Measurements from ENCODE around the gene TUBA4B. TPM values are rescaled to one million over a fixed set of nuclear protein-coding genes. Genes with fewer than 3 reads are reported as not detected.

TUBA4B gene
- total RNA-seq, 2 experiments from 2014 or later, result not detected

GRCh38 chr2:219290381-219291171, 37.5 kb downstream of the TUBA4B start:
- intact Hi-C loops (cut with micrococcal nuclease; ENCODE audit: unreplicated experiment), result no loop called here
- no peaks in the 10 kb centered on the region for H3K9me3 ChIP-seq (ENCODE audit: low read length)
- no peaks in the 10 kb centered on the region for H3K79me2 ChIP-seq (ENCODE audit: insufficient read depth, low read depth, low read length)
- H3K9me2 ChIP-seq (ENCODE audit: insufficient read depth, low read length), result no peaks in the 10 kb centered on the region
- peaks cover 15% of the 10 kb centered on the region for H3K4me1 ChIP-seq (ENCODE audit: insufficient read depth, low read length, poor library complexity, severe bottlenecking)
- no peak overlapping the region for H2AFZ ChIP-seq (ENCODE audit: low read length)
- ChIA-PET CTCF (ENCODE audit: unreplicated experiment) (no interaction called here), POLR2A (interaction anchor here (0.6 to 1.3 kb wide), 2 partner anchors 10 to 615 kb away, joined by 4 to 5 read pairs; no protein-coding TSS in a partner anchor)
- H3K4me3 ChIP-seq (ENCODE audit: low read depth, low read length, poor library complexity, severe bottlenecking), result no peak overlapping the region
- no TSS peak for BruUV-seq (replicated peaks)
- no peaks in the 10 kb centered on the region for H4K20me1 ChIP-seq (ENCODE audit: insufficient read depth, low read length)
- H3K27ac ChIP-seq (ENCODE audit: low read depth, low read length, poor library complexity, severe bottlenecking), result no peak overlapping the region
- peaks cover 2% of the 10 kb centered on the region; the same call in 1 of the 2 replicates for H3K36me3 ChIP-seq (ENCODE audit: insufficient read depth, low read length)
- no peak overlapping the region for H3K4me2 ChIP-seq (ENCODE audit: low read length)
- TF ChIP-seq EZH2phosphoT487 (IDR thresholded peaks at IDR 0.05; ENCODE audit: borderline replicate concordance, low read depth, low read length) (no peak), CTCF (conservative IDR thresholded peaks at IDR 0.05; ENCODE audit: low read length) (no peak)
- DNase-seq (ENCODE audit: low spot score), result no peak

- POLR2A ChIA-PET, result interaction anchor here (0.8 to 1.3 kb wide), 3 partner anchors 11 to 85 kb away, joined by 3 to 5 read pairs (median 4); partner anchors contain the start of genes DNAJB2 and ZFAND2B
- TF ChIP-seq CTCF (conservative IDR thresholded peaks at IDR 0.05; ENCODE audit: low read length), result no peak
- no peak for TF ChIP-seq EZH2phosphoT487 (IDR thresholded peaks at IDR 0.05; ENCODE audit: borderline replicate concordance, low read depth, low read length)
- no peak for DNase-seq (ENCODE audit: low spot score)
- no peaks in the 10 kb centered on the region for H3K9me2 ChIP-seq (ENCODE audit: insufficient read depth, low read length)
- no peaks in the 10 kb centered on the region for H4K20me1 ChIP-seq (ENCODE audit: insufficient read depth, low read length)
- no peak overlapping the region for H3K4me2 ChIP-seq (ENCODE audit: low read length)
- CTCF ChIA-PET (ENCODE audit: unreplicated experiment), result interaction anchor here (1.2 to 1.5 kb wide), 2 partner anchors 15 to 37 kb away, joined by 3 to 4 read pairs; no protein-coding TSS in a partner anchor
- H3K4me1 ChIP-seq (ENCODE audit: insufficient read depth, low read length, poor library complexity, severe bottlenecking), result peaks cover 16% of the 10 kb centered on the region
- H3K9me3 ChIP-seq (ENCODE audit: low read length), result no peaks in the 10 kb centered on the region
- no TSS peak for BruUV-seq (replicated peaks)
- no peaks in the 10 kb centered on the region for H3K36me3 ChIP-seq (ENCODE audit: insufficient read depth, low read length)
- H3K27ac ChIP-seq (ENCODE audit: low read depth, low read length, poor library complexity, severe bottlenecking), result no peak overlapping the region
- intact Hi-C loops (cut with micrococcal nuclease; ENCODE audit: unreplicated experiment), result no loop called here
- no peaks in the 10 kb centered on the region for H3K79me2 ChIP-seq (ENCODE audit: insufficient read depth, low read depth, low read length)
- no peak overlapping the region for H3K4me3 ChIP-seq (ENCODE audit: low read depth, low read length, poor library complexity, severe bottlenecking)
- no peak overlapping the region for H2AFZ ChIP-seq (ENCODE audit: low read length)
These were observed 38.4 kb downstream of the TUBA4B start for GRCh38 chr2:219291394-219291793.
